ENCODE measurements around the gene GINS3. TPM values are rescaled to one million over a fixed set of nuclear protein-coding genes. Genes with fewer than 3 reads are reported as not detected.
"Not testable (repeated sequence)": the region's sequence is repeated elsewhere in the genome, so short reads cannot be mapped to it uniquely, and the experiment has no call there.

Gene GINS3
- total and polyA plus RNA-seq, 11 donors, result 3.9 to 20.2 (median 7.1) TPM

DNA sequence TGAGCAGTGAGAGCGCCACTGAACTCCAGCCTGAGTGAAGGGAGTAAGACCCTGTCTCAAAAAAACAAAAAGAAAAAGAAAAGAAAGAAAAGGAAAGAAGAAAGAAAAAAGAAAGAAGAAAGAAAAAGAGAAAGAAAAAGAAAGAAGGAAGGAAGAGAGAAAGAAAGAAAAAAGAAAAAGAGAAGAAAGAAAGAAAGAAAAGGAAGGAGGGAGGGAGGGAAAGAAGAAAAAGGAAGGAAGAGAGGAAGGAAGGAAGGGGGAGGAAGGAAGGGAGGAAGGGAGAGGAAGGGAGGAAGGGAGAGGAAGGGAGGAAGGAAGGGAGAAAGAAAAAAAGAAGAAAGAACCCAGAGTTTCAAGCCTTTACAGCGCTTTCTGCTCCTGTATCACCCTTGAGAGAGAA lies 19.1 kb downstream of the GINS3 start:
- no peaks in the 10 kb centered on the region for H3K27me3 ChIP-seq
- intact Hi-C loops (cut with DNase I), result loop anchor here in 2 of 10 donors (5.0 kb wide), 2 partner anchors 64 to 76 kb away; no protein-coding TSS in a partner anchor
- H3K9me3 ChIP-seq, result no peaks in the 10 kb centered on the region
- no peaks in the 10 kb centered on the region for H3K36me3 ChIP-seq
- 93 to 99% (median 95%) methylated on average over 2 of the region's 2 CpGs for WGBS, 4 donors
- ATAC-seq (no peak), DNase-seq (no peak)
- TF ChIP-seq, protein P1, sequence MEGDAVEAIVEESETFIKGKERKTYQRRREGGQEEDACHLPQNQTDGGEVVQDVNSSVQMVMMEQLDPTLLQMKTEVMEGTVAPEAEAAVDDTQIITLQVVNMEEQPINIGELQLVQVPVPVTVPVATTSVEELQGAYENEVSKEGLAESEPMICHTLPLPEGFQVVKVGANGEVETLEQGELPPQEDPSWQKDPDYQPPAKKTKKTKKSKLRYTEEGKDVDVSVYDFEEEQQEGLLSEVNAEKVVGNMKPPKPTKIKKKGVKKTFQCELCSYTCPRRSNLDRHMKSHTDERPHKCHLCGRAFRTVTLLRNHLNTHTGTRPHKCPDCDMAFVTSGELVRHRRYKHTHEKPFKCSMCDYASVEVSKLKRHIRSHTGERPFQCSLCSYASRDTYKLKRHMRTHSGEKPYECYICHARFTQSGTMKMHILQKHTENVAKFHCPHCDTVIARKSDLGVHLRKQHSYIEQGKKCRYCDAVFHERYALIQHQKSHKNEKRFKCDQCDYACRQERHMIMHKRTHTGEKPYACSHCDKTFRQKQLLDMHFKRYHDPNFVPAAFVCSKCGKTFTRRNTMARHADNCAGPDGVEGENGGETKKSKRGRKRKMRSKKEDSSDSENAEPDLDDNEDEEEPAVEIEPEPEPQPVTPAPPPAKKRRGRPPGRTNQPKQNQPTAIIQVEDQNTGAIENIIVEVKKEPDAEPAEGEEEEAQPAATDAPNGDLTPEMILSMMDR (IDR thresholded peaks at IDR 0.05), result no peak
- TF ChIP-seq POLR2A (IDR thresholded peaks at IDR 0.05), result no peak
- no peak overlapping the region for H3K4me3 ChIP-seq
- peaks cover 0 to 52% (median 9%) of the 10 kb centered on the region in 12 donors for H3K4me1 ChIP-seq
- peak overlapping the region; percentile 35 to 98 (median 82) for H3K27ac ChIP-seq

DNA sequence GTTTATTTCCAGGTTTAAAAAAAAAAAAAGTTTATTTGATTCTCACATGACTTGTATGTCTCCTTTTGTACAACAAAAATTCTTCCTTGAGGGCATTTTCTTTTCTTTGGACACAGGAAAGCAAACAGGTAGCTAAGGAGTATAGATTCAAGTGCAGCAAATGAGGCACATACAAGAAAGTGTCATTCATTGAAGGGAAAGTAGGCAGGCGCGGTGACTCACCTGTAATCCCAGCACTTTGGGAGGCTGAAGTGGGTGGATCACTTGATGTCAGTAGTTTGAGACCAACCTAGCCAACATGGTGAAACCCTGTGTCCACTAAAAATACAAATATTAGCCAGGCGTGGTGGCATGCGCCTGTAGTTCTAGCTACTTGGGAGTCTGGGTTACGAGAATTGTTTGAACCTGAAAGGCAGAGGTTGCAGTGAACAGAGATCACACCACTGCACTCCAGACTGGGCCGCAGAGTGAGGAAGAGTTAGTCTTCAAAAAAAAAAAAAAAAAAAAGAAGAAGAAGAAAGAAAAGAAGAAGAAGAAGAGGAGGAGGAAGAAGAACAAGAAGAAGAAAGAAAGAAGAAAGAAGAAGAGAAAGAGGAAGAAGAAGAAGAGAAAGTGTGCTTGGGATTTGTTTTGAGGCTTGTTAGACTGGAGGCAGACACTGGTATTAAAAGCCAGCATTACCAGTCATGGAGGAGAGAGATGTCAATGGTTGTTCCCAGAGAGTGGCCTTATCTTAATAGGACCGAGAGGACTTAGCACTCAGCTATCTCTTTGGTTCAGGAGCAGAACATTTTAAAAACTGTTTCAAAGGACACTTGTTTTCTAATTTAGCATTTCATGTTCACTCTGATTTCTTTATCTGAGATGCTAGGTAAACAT lies 19.7 kb downstream of the GINS3 start:
- Histone ChIP-seq H3K27ac (peak overlapping the region; percentile 35 to 98 (median 82)), H3K9me3 (no peaks in the 10 kb centered on the region), H3K27me3 (no peaks in the 10 kb centered on the region), H3K4me3 (no peak overlapping the region), H3K36me3 (no peaks in the 10 kb centered on the region), H3K4me1 (peaks cover 0 to 52% (median 9%) of the 10 kb centered on the region in 12 donors)
- DNase-seq, result no peak
- peak; percentile 55 to 71 (median 64) for ATAC-seq
- TF ChIP-seq, protein P1 (IDR thresholded peaks at IDR 0.05), result peak in 1 of 12 donors; percentile 10
- TF ChIP-seq POLR2A (IDR thresholded peaks at IDR 0.05), result peak in 1 of 2 donors; percentile 13
- WGBS, 4 donors, result 82 to 88% (median 86%) methylated on average over 7 of the region's 7 CpGs
- intact Hi-C loops (cut with DNase I), result loop anchor here in 2 of 10 donors (5.0 kb wide), 2 partner anchors 65 to 75 kb away; no protein-coding TSS in a partner anchor

DNA sequence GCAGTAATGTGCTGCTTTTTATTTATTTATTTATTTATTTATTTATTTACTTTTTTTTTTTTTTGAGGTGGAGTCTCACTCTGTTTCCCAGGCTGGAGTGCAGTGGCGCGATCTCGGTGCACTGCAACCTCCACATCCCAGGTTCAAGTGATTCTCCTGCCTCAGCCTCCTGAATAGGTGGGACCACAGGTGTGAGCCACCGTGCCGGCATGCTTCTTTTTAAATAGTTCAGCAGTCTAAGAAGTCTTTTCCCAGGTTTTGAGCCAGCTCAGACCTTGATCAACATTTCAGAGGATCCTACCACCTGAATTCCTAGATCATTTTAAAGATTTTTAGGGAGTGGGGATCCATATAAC lies 20.3 kb downstream of the GINS3 start:
- peak overlapping the region; percentile 35 to 98 (median 82) for H3K27ac ChIP-seq
- peaks cover 0 to 57% (median 9%) of the 10 kb centered on the region in 12 donors for H3K4me1 ChIP-seq
- ATAC-seq, result peak in 1 of 4 donors; percentile 1
- not testable (repeated sequence) for H3K9me3 ChIP-seq, H3K36me3 ChIP-seq, H3K4me3 ChIP-seq, H3K27me3 ChIP-seq, DNase-seq
- intact Hi-C loops (cut with DNase I), result loop anchor here in 2 of 10 donors (5.0 kb wide), 2 partner anchors 65 to 75 kb away; no protein-coding TSS in a partner anchor
- WGBS, 4 donors, result 72 to 85% (median 80%) methylated on average over 5 of the region's 5 CpGs

DNA sequence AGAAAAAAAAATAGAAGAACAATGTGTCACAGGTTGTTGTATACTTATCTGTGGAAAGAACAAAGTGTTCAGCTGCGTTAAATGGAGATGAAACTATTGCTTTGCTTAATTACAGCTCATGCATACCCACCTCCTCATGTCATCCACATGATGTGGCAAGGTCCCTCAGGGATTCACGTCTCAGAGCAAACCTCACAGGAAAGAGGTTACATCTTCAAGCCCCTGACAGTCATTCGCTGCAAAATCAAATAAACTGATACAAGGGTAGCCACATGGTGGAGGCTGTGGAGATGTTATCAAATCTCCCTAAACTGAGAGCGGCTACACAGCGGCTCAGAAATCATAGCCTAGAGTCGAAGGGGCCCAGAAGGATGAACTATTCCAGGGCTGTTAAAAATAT lies 21.1 kb downstream of the GINS3 start:
- Histone ChIP-seq H3K4me3 (no peak overlapping the region), H3K9me3 (no peaks in the 10 kb centered on the region), H3K27me3 (no peaks in the 10 kb centered on the region), H3K27ac (peak overlapping the region; percentile 35 to 98 (median 82)), H3K36me3 (no peaks in the 10 kb centered on the region), H3K4me1 (peaks cover 0 to 64% (median 10%) of the 10 kb centered on the region in 12 donors)
- WGBS, 4 donors, result 57 to 66% (median 61%) methylated on average over 6 of the region's 6 CpGs
- TF ChIP-seq POLR2A (IDR thresholded peaks at IDR 0.05), result no peak
- TF ChIP-seq, protein P1 (IDR thresholded peaks at IDR 0.05), result no peak
- ATAC-seq (peak in 2 of 4 donors; percentile 13 to 40), DNase-seq (no peak)
- intact Hi-C loops (cut with DNase I), result loop anchor here in 2 of 10 donors (5.0 kb wide), 2 partner anchors 66 to 74 kb away; no protein-coding TSS in a partner anchor

All from heart left ventricle (tissue), 16 donors.